ENCODE measurements around the gene NLRP6. TPM values are rescaled to one million over a fixed set of nuclear protein-coding genes. Genes with fewer than 3 reads are reported as not detected.

Gene NLRP6
- total and polyA plus RNA-seq, 2 experiments from 2014 or later: not detected

DNA sequence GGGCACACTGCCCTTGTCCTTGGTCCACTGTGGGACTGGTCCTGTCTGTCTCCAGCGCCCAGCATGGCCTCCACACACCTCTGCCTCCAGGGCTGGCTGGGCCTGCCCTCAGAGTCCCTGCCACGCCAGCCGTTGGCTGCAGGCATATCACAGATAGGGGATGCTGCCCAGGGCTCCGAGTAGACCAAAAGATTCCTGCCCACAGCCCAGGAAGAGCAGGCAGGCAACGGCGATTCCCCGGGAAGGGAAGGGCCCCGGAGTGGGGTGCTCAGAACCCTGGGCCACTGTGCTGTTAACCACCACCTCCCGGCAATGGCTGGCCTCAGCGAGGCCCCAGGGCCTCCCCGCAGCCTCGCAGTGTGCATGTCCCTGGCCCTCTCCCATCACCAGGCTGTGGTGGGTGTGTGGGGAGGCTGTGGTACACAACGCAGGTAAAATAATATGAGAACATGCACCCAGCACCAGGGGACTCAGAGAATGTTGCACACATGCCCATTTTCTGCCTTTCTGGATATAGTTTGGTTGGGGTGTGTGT is 18.9 kb downstream of the NLRP6 start:
- DNase-seq: no peak
- WGBS, 2 experiments (ENCODE audit: low coverage in 1 of 2, low lambda C conversion rate in 2 of 2, missing lambda C conversion rate in 2 of 2): 37 to 42% methylated on average over 12 to 13 of the region's 13 CpGs
- Histone ChIP-seq H3K27me3 (replicated peaks; ENCODE audit: insufficient read depth) (no peaks in the 10 kb centered on the region), H3K36me3 (ENCODE audit: low read depth) (no peaks in the 10 kb centered on the region), H3F3A (ENCODE audit: insufficient read depth) (no peaks in the 10 kb centered on the region), H3K27ac (no peak overlapping the region), H3K4me2 (ENCODE audit: unreplicated experiment) (no peak overlapping the region), H4K20me1 (ENCODE audit: insufficient read depth) (no peaks in the 10 kb centered on the region), H3K9me3 (ENCODE audit: low read depth) (no peaks in the 10 kb centered on the region), H3K79me2 (ENCODE audit: insufficient read depth) (no peaks in the 10 kb centered on the region), H3K9ac (no peak overlapping the region), H2AFZ (no peak overlapping the region), H3K4me3 (no peak overlapping the region), H3K9me2 (ENCODE audit: insufficient read depth) (no peaks in the 10 kb centered on the region), H3K4me1 (ENCODE audit: insufficient read depth) (no peaks in the 10 kb centered on the region)
- in situ Hi-C loops (cut with MboI): no loop called here
- TF ChIP-seq EZH2 (IDR thresholded peaks at IDR 0.05; ENCODE audit: insufficient read depth, poor library complexity, severe bottlenecking) (no peak), EZH2phosphoT487 (IDR thresholded peaks at IDR 0.05; ENCODE audit: insufficient read depth, low read depth) (no peak)

DNA sequence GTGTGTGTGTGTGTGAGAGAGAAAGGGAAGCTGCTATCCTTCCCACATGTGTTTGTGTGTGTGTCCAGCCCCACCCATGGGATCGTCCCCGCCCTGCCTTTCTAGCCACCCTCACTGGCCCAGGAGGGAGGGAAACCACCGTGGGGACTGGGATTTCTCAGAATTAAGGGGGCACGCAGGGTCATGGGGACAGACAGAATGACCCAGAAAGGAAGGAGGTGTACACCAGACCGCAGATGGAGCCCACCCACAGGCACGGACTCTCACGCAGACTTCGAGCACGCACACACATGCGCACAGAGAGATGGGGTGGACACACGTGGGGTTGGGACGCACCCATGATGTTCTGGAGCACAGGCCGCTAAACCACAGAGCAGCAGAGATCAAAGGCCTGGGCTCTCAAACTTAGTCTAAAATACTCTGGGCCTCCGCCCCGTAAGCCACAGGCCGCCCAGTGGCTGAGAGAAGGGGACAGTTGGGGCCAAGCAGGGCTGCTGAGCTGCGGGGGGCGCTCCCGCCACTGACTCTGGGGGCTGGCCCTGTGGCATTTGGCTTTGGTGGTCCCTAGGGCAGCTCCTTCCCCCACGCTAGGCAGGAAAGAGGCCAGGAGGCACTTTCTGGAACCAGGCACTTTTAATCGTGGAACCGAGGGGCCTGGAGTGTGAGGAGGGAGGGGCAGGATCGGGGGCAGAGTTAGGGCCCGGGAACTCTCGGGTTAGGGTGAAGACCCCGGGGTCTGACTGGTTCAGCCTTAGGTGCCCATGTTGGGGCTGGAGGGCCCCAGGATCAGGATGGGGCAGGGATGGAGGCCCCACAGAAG is 19.6 kb downstream of the NLRP6 start:
- in situ Hi-C loops (cut with MboI): no loop called here
- H4K20me1 ChIP-seq (ENCODE audit: insufficient read depth): no peaks in the 10 kb centered on the region
- H3K27me3 ChIP-seq (replicated peaks; ENCODE audit: insufficient read depth): no peaks in the 10 kb centered on the region
- H2AFZ ChIP-seq: no peak overlapping the region
- H3K36me3 ChIP-seq (ENCODE audit: low read depth): no peaks in the 10 kb centered on the region
- TF ChIP-seq EZH2 (IDR thresholded peaks at IDR 0.05; ENCODE audit: insufficient read depth, poor library complexity, severe bottlenecking): no peak
- no peak for TF ChIP-seq EZH2phosphoT487 (IDR thresholded peaks at IDR 0.05; ENCODE audit: insufficient read depth, low read depth)
- 23% methylated on average over 23 to 26 of the region's 26 CpGs for WGBS, 2 experiments (ENCODE audit: low coverage in 1 of 2, low lambda C conversion rate in 2 of 2, missing lambda C conversion rate in 2 of 2)
- no peak overlapping the region for H3K4me3 ChIP-seq
- H3K9ac ChIP-seq: no peak overlapping the region
- H3K4me2 ChIP-seq (ENCODE audit: unreplicated experiment): no peak overlapping the region
- no peaks in the 10 kb centered on the region for H3K79me2 ChIP-seq (ENCODE audit: insufficient read depth)
- no peaks in the 10 kb centered on the region for H3K9me3 ChIP-seq (ENCODE audit: low read depth)
- peak; percentile 48 for DNase-seq
- no peaks in the 10 kb centered on the region for H3K4me1 ChIP-seq (ENCODE audit: insufficient read depth)
- no peak overlapping the region for H3K27ac ChIP-seq
- no peaks in the 10 kb centered on the region for H3K9me2 ChIP-seq (ENCODE audit: insufficient read depth)
- no peaks in the 10 kb centered on the region for H3F3A ChIP-seq (ENCODE audit: insufficient read depth)

DNA sequence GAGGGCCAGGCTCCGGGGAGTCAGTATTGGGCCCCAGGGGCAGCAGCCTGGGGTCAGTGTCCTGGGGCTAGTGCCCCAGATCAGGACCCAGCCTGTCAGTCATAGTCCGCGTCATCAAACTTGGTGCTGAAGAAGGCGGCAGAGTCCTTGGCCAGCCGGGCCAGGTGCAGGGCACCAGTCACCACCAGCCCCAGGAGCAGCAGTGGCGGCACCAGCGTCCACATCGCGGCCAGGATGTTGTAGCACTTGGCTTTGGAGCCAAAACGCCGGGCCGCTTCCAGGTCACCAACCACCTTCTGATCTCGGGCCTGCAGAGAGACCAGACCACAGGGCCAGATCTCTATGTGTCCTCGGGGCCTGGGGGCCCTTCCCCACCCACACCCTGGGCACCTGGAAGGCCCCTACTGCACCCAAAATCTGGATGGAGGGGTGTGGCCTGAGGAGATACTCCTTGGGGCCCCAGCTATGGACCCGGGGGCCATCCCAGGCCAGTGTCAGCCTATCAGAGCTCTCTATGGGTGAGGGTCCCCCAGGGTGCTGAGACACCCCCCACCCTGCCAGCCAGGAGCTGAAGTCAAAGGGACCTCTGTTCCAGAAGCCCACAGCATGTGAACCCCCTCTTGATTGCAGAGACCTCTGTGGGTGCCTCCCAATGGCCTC is 20.3 kb downstream of the NLRP6 start:
- no peak for DNase-seq
- no peak overlapping the region for H3K9ac ChIP-seq
- no peaks in the 10 kb centered on the region for H3K27me3 ChIP-seq (replicated peaks; ENCODE audit: insufficient read depth)
- H3K36me3 ChIP-seq (ENCODE audit: low read depth): no peaks in the 10 kb centered on the region
- no peaks in the 10 kb centered on the region for H3K4me1 ChIP-seq (ENCODE audit: insufficient read depth)
- no peak overlapping the region for H3K4me2 ChIP-seq (ENCODE audit: unreplicated experiment)
- no peaks in the 10 kb centered on the region for H3K9me3 ChIP-seq (ENCODE audit: low read depth)
- H3K79me2 ChIP-seq (ENCODE audit: insufficient read depth): no peaks in the 10 kb centered on the region
- no peak overlapping the region for H3K4me3 ChIP-seq
- no peak overlapping the region for H3K27ac ChIP-seq
- H4K20me1 ChIP-seq (ENCODE audit: insufficient read depth): no peaks in the 10 kb centered on the region
- no peaks in the 10 kb centered on the region for H3K9me2 ChIP-seq (ENCODE audit: insufficient read depth)
- TF ChIP-seq EZH2 (IDR thresholded peaks at IDR 0.05; ENCODE audit: insufficient read depth, poor library complexity, severe bottlenecking): no peak
- TF ChIP-seq EZH2phosphoT487 (IDR thresholded peaks at IDR 0.05; ENCODE audit: insufficient read depth, low read depth): no peak
- no peak overlapping the region for H2AFZ ChIP-seq
- in situ Hi-C loops (cut with MboI): no loop called here
- no peaks in the 10 kb centered on the region for H3F3A ChIP-seq (ENCODE audit: insufficient read depth)
- WGBS, 2 experiments (ENCODE audit: low coverage in 1 of 2, low lambda C conversion rate in 2 of 2, missing lambda C conversion rate in 2 of 2): 72 to 73% methylated on average over 13 to 14 of the region's 15 CpGs

DNA sequence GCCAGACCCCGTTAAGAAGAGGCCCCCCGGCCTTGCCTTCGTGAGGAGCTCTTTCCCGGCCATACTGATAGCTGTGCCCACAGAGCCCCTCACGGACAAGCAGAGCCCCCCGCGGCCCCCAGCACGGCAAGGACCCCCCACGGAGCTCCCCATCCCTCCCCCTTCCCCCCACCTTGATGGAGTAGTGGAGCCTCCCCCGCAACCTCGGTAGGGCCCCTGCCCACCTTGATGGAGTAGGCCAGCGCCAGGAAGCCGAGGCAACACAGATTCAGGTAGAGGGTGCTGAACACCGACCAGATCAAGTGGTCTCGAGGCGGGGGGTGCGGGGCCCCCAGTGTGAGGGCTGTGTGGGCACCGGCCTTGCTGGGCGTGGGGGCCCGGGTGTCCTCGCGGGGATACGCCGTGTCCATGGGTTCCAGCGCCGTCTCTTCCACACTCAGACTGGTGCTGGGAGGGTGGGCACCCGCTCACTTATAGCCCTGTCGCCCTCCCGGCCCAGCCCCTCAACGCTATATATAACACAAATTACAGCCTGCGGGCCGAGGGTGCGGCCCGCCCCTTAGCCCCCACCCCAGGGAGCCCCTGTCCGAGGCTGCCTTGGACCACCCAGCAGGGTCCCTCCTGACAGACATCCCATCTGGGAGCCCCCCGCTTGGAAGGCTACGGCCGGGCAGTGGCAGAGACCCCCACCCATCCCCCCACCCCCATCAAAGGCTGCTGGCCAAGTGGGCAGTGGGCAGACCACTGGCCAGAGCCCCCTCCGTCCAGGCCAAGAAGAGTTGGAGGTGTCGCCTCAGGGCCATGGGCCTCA is 21.1 kb downstream of the NLRP6 start, which contains the start of gene IFITM5:
TSS of gene IFITM5 (minus strand) at position 446 of the 811 bp plus-strand sequence. CDS start at position 410, 36 bp downstream.
- H3K27ac ChIP-seq: no peak within 1 kb of the TSS
- no peak for TF ChIP-seq EZH2phosphoT487 (IDR thresholded peaks at IDR 0.05; ENCODE audit: insufficient read depth, low read depth)
- TF ChIP-seq EZH2 (IDR thresholded peaks at IDR 0.05; ENCODE audit: insufficient read depth, poor library complexity, severe bottlenecking): no peak
- no peaks in the 10 kb centered on the region for H4K20me1 ChIP-seq (ENCODE audit: insufficient read depth)
- no peak within 1 kb of the TSS for H3K4me2 ChIP-seq (ENCODE audit: unreplicated experiment)
- no peak within 1 kb of the TSS for H2AFZ ChIP-seq
- H3K4me3 ChIP-seq: no peak within 1 kb of the TSS
- WGBS, 2 experiments (ENCODE audit: low coverage in 1 of 2, low lambda C conversion rate in 2 of 2, missing lambda C conversion rate in 2 of 2): 53 to 55% methylated on average over 21 to 32 of the region's 40 CpGs
- no peaks in the 10 kb centered on the region for H3K9me2 ChIP-seq (ENCODE audit: insufficient read depth)
- no peaks in the 10 kb centered on the region for H3F3A ChIP-seq (ENCODE audit: insufficient read depth)
- no peaks in the 10 kb centered on the region for H3K9me3 ChIP-seq (ENCODE audit: low read depth)
- in situ Hi-C loops (cut with MboI): no loop called here
- H3K79me2 ChIP-seq (ENCODE audit: insufficient read depth): no peaks in the 10 kb centered on the region
- no peak within 1 kb of the TSS for H3K9ac ChIP-seq
- DNase-seq: no peak
- no peaks in the 10 kb centered on the region for H3K4me1 ChIP-seq (ENCODE audit: insufficient read depth)
- no peaks in the 10 kb centered on the region for H3K36me3 ChIP-seq (ENCODE audit: low read depth)
- no peaks in the 10 kb centered on the region for H3K27me3 ChIP-seq (replicated peaks; ENCODE audit: insufficient read depth)

Measured in GM23248 (cell line).